ENCODE data around the gene KAT6B. TPM values are rescaled to one million over a fixed set of nuclear protein-coding genes. Genes with fewer than 3 reads are reported as not detected.
A peak's percentile ranks its signal among the peaks of the same experiment; 100 is the strongest.

Gene KAT6B
- polyA plus RNA-seq, 1 donor from 2014 or later, result 11.5 TPM

DNA sequence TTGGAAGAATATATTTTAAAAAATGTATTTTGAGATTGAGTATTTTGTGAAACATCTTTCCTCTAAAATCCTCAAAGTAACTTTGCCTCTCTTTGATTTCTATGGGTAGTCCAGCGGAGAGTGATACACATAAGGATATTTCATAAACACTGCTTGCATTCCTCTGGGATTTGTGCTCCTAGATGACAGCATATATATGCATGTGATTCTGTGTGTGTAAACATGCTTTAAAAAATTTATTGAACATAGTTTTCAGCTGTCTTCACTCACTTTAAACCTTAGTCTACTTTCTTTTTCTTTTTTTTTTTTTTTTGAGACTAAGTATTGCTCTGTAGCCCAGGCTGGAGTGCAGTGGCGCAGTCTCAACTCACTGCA lies 84.6 kb downstream of the KAT6B start:
- H3K79me2 ChIP-seq (replicated peaks; ENCODE audit: insufficient read depth, low read length), result peaks cover 26% of the 10 kb centered on the region
- no peaks in the 10 kb centered on the region for H3K9me3 ChIP-seq (ENCODE audit: low read length)
- TF ChIP-seq POLR2AphosphoS5 (IDR thresholded peaks at IDR 0.05), result no peak
- TF ChIP-seq REST (IDR thresholded peaks at IDR 0.05; ENCODE audit: borderline replicate concordance), result no peak
- TF ChIP-seq SMC3 (conservative IDR thresholded peaks at IDR 0.05; ENCODE audit: poor library complexity), result no peak
- no peak for TF ChIP-seq EP300 (conservative IDR thresholded peaks at IDR 0.05; ENCODE audit: poor library complexity, severe bottlenecking)
- TF ChIP-seq TAF1 (IDR thresholded peaks at IDR 0.05; ENCODE audit: low read depth), result no peak
- no peak for TF ChIP-seq EZH2 (IDR thresholded peaks at IDR 0.05; ENCODE audit: borderline replicate concordance, insufficient read depth, low read length, poor library complexity, severe bottlenecking)
- no peak for TF ChIP-seq RAD21 (conservative IDR thresholded peaks at IDR 0.05)
- TF ChIP-seq, protein P1, sequence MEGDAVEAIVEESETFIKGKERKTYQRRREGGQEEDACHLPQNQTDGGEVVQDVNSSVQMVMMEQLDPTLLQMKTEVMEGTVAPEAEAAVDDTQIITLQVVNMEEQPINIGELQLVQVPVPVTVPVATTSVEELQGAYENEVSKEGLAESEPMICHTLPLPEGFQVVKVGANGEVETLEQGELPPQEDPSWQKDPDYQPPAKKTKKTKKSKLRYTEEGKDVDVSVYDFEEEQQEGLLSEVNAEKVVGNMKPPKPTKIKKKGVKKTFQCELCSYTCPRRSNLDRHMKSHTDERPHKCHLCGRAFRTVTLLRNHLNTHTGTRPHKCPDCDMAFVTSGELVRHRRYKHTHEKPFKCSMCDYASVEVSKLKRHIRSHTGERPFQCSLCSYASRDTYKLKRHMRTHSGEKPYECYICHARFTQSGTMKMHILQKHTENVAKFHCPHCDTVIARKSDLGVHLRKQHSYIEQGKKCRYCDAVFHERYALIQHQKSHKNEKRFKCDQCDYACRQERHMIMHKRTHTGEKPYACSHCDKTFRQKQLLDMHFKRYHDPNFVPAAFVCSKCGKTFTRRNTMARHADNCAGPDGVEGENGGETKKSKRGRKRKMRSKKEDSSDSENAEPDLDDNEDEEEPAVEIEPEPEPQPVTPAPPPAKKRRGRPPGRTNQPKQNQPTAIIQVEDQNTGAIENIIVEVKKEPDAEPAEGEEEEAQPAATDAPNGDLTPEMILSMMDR (IDR thresholded peaks at IDR 0.05; ENCODE audit: poor library complexity, severe bottlenecking), result no peak
- TF ChIP-seq MXI1 (conservative IDR thresholded peaks at IDR 0.05; ENCODE audit: poor library complexity, severe bottlenecking), result no peak
- H3K36me3 ChIP-seq (ENCODE audit: insufficient read depth, low read length), result no peaks in the 10 kb centered on the region
- H3K4me2 ChIP-seq (ENCODE audit: low read length), result no peak overlapping the region
- no peak overlapping the region for H3K27ac ChIP-seq (ENCODE audit: low read length)
- no peaks in the 10 kb centered on the region for H3K27me3 ChIP-seq (ENCODE audit: insufficient read depth, low read depth, low read length)
- H3K4me3 ChIP-seq (ENCODE audit: low read length), result no peak overlapping the region
- no peak overlapping the region for H3K9ac ChIP-seq (ENCODE audit: low read length)
- H2AFZ ChIP-seq (ENCODE audit: low read depth, low read length), result no peak overlapping the region
- no peaks in the 10 kb centered on the region for H3F3A ChIP-seq (ENCODE audit: insufficient read depth, low read length, poor library complexity, severe bottlenecking)
- no peaks in the 10 kb centered on the region for H4K20me1 ChIP-seq (ENCODE audit: insufficient read depth)
- no peaks in the 10 kb centered on the region for H3K9me2 ChIP-seq (ENCODE audit: insufficient read depth, low read length)

DNA sequence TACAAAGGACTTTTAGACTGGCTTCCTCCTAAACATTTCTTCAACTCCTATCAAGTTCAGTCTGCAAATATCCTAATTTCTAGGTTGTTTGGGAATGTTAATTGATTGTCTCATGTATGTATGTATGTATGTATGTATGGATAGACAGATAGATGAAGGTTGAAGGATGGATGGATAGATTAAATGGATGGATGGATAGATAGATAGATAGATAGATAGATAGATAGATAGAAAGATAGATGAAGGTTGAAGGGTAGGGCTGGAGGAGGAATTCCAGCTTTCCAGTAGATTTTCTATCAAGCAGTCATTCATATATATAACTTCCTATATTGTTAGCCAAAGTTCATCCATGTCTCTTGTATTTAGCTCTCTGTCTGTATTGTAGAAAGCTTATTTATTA lies 85.8 kb downstream of the KAT6B start:
- Histone ChIP-seq H3F3A (ENCODE audit: insufficient read depth, low read length, poor library complexity, severe bottlenecking) (no peaks in the 10 kb centered on the region), H2AFZ (ENCODE audit: low read depth, low read length) (no peak overlapping the region), H3K79me2 (replicated peaks; ENCODE audit: insufficient read depth, low read length) (peaks cover 34% of the 10 kb centered on the region), H3K27me3 (ENCODE audit: insufficient read depth, low read depth, low read length) (no peaks in the 10 kb centered on the region), H3K9ac (ENCODE audit: low read length) (no peak overlapping the region), H4K20me1 (ENCODE audit: insufficient read depth) (no peaks in the 10 kb centered on the region), H3K4me2 (ENCODE audit: low read length) (no peak overlapping the region), H3K9me3 (ENCODE audit: low read length) (no peaks in the 10 kb centered on the region), H3K9me2 (ENCODE audit: insufficient read depth, low read length) (no peaks in the 10 kb centered on the region), H3K36me3 (ENCODE audit: insufficient read depth, low read length) (no peaks in the 10 kb centered on the region), H3K4me3 (ENCODE audit: low read length) (no peak overlapping the region), H3K27ac (ENCODE audit: low read length) (no peak overlapping the region)
- no peak for TF ChIP-seq POLR2AphosphoS5 (IDR thresholded peaks at IDR 0.05)

DNA sequence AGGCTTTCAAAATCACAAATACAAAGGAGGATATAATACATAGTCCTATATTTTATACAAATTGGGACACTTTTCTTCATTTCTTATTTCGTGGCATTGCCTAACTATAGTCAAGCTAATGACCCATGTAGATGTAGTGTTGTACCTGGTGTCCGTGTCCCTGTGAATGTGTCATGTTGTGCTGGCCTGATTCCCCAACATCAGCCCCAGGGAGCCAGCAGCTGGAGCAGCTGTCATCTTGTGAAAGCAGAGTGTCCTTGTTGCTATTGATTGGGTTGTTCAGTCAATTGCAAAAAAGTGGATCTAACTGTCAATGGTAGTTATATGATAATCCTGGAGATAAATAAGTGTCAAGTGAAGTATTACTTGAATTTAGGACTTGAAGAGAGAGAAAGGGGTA lies 86.3 kb downstream of the KAT6B start:
- Histone ChIP-seq H3K9me3 (ENCODE audit: low read length) (no peaks in the 10 kb centered on the region), H3F3A (ENCODE audit: insufficient read depth, low read length, poor library complexity, severe bottlenecking) (no peaks in the 10 kb centered on the region), H3K9ac (ENCODE audit: low read length) (no peak overlapping the region), H3K4me2 (ENCODE audit: low read length) (no peak overlapping the region), H3K27me3 (ENCODE audit: insufficient read depth, low read depth, low read length) (no peaks in the 10 kb centered on the region), H3K4me3 (ENCODE audit: low read length) (no peak overlapping the region), H4K20me1 (ENCODE audit: insufficient read depth) (no peaks in the 10 kb centered on the region), H3K27ac (ENCODE audit: low read length) (no peak overlapping the region), H3K79me2 (replicated peaks; ENCODE audit: insufficient read depth, low read length) (peaks cover 34% of the 10 kb centered on the region), H3K9me2 (ENCODE audit: insufficient read depth, low read length) (no peaks in the 10 kb centered on the region), H2AFZ (ENCODE audit: low read depth, low read length) (no peak overlapping the region), H3K36me3 (ENCODE audit: insufficient read depth, low read length) (no peaks in the 10 kb centered on the region)
- TF ChIP-seq TAF1 (IDR thresholded peaks at IDR 0.05; ENCODE audit: low read depth) (no peak), POLR2AphosphoS5 (IDR thresholded peaks at IDR 0.05) (peak; percentile 13)
